ENCODE data around the gene PIP4K2A.

PIP4K2A gene

DNA sequence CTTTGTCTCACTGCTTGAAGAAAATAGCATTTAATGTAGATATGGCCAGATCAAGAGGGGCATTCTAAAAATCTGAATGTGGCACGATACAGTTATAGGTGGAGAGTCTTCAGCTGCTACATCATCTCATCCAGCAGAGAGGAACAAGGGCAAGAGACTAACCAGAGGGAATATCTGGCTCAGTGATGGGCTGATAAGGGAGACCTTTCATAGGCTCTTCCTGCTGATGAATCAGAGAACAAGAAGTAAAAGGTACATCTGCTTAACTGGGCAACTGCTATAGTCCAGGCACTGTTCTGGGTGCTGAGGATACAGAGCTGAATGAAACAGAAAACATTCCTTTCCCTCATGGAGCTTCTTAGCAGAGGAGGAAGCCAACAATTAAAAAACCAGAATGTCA lies 37.9 kb downstream of the PIP4K2A start:
- DNase-seq (ENCODE audit: extremely low read depth, insufficient read length): no peak
- H3K27me3 ChIP-seq (replicated peaks; ENCODE audit: control insufficient read depth, insufficient read depth, low read length): no peaks in the 10 kb centered on the region
- H3K4me3 ChIP-seq (replicated peaks; ENCODE audit: low read depth, low read length): no peak overlapping the region
- H3K36me3 ChIP-seq (ENCODE audit: control insufficient read depth, insufficient read depth, low read length): no peaks in the 10 kb centered on the region
- TF ChIP-seq, protein P1, sequence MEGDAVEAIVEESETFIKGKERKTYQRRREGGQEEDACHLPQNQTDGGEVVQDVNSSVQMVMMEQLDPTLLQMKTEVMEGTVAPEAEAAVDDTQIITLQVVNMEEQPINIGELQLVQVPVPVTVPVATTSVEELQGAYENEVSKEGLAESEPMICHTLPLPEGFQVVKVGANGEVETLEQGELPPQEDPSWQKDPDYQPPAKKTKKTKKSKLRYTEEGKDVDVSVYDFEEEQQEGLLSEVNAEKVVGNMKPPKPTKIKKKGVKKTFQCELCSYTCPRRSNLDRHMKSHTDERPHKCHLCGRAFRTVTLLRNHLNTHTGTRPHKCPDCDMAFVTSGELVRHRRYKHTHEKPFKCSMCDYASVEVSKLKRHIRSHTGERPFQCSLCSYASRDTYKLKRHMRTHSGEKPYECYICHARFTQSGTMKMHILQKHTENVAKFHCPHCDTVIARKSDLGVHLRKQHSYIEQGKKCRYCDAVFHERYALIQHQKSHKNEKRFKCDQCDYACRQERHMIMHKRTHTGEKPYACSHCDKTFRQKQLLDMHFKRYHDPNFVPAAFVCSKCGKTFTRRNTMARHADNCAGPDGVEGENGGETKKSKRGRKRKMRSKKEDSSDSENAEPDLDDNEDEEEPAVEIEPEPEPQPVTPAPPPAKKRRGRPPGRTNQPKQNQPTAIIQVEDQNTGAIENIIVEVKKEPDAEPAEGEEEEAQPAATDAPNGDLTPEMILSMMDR (IDR thresholded peaks at IDR 0.05; ENCODE audit: insufficient read depth, low read length, poor library complexity, severe bottlenecking): no peak

DNA sequence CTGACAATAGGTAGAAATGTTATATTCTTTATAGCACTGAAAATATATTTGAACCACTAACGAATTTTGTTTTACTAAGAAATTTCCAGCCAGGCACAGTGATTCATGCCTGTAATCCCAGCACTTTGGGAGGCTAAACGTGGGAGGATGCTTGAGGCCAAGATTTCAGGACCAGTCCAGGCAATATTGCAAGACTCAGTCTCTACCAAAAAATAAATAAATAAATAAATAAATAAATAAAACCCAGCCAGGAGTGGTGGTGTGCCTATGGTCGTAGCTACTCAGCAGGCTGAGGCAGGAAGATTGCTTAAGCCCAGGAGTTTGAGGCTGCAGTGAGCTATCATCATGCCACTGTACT lies 39.8 kb downstream of the PIP4K2A start:
- H3K4me3 ChIP-seq (replicated peaks; ENCODE audit: low read depth, low read length): no peak overlapping the region
- H3K27me3 ChIP-seq (replicated peaks; ENCODE audit: control insufficient read depth, insufficient read depth, low read length): no peaks in the 10 kb centered on the region
- no peaks in the 10 kb centered on the region for H3K36me3 ChIP-seq (ENCODE audit: control insufficient read depth, insufficient read depth, low read length)
- no peak for DNase-seq (ENCODE audit: extremely low read depth, insufficient read length)
- TF ChIP-seq, protein P1 (IDR thresholded peaks at IDR 0.05; ENCODE audit: insufficient read depth, low read length, poor library complexity, severe bottlenecking): no peak

DNA sequence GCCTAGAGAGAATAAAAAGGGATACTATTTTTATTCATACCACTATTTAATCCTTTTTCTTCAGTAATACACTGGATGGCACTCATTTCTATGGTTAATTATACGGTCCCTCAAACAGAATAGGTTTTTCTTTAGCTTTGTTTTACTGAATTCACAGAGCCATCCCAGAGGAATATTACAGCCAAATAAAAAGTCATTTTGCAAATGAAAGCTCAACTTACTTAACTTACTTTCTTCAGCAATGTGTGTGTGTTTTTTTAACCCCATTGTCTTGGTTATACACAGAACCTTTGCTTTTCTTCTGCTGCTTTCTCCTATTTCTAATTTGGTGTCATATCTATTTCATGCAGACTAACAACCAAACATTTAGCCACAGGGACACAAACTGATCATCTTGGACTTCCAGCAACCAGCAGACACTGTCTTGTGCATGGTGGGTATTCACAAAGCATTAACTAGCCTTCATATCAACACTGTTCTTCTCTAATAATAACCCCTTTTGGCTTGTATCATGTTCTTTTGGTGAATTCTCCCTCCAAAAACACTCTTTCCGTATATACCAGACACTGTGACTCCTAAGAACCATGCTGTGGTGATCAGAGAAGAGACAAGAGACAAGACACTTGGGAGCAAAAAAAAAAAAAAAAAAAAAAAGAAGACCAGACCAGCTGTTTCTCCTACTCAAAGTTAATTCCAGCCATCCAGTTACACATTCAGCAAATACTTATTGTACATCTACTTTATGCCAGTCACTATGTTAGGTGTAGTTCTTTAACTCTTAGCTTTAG lies 40.4 kb downstream of the PIP4K2A start:
- H3K36me3 ChIP-seq (ENCODE audit: control insufficient read depth, insufficient read depth, low read length): no peaks in the 10 kb centered on the region
- H3K27me3 ChIP-seq (replicated peaks; ENCODE audit: control insufficient read depth, insufficient read depth, low read length): no peaks in the 10 kb centered on the region
- no peak for DNase-seq (ENCODE audit: extremely low read depth, insufficient read length)
- H3K4me3 ChIP-seq (replicated peaks; ENCODE audit: low read depth, low read length): no peak overlapping the region
- TF ChIP-seq, protein P1 (IDR thresholded peaks at IDR 0.05; ENCODE audit: insufficient read depth, low read length, poor library complexity, severe bottlenecking): no peak

DNA sequence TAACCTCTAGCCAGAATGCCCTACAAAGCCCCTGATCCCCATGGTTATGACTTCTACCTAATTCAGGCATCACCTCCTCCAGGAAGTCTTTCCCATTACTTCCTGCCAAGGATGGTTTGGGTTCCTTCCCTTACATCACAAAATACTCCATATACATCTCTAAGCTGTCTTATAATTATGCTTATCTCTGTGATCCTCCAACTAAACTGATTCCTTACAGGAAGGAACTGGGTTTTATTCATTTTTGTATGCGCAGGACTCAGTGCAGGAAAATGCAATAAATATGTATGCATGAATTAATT lies 41.3 kb downstream of the PIP4K2A start:
- no peak for DNase-seq (ENCODE audit: extremely low read depth, insufficient read length)
- no peaks in the 10 kb centered on the region for H3K36me3 ChIP-seq (ENCODE audit: control insufficient read depth, insufficient read depth, low read length)
- TF ChIP-seq, protein P1 (IDR thresholded peaks at IDR 0.05; ENCODE audit: insufficient read depth, low read length, poor library complexity, severe bottlenecking): no peak

DNA sequence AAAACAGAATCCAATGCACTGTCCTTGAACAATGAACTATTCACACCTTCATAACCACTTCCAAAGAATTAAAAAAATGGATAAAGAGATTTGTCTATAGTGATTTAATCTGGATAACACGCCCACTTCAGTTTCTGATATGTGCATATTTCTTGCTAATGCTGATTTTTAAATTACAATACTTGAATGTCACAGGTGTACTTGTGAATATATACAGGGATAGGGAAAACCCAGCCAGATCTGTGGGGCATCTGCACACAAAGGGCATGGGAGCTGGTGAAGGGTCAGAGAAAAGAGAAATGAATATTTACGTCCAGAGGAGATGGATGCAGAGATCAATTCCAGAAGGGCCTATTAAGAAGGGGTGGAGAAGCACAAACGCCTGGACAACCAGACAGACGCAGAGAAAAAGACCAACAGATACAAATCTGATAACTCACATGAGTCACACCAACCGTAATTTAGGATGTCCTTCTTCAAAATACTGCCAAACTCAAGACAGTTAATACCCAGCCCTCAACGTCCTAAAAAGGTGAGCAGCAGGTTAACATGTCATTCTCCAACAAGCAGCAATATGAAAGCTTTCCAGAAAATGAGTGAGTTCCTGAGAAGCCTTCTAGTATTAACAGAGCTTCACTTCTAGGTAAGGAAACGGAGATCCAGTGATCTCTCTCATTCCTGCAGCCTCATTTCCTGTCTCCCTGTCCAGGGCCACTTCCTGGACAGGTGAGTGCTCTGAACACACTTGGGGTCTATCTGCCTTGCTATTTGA lies 41.9 kb downstream of the PIP4K2A start:
- TF ChIP-seq, protein P1 (IDR thresholded peaks at IDR 0.05; ENCODE audit: insufficient read depth, low read length, poor library complexity, severe bottlenecking): no peak
- DNase-seq (ENCODE audit: extremely low read depth, insufficient read length): no peak
- H3K27me3 ChIP-seq (replicated peaks; ENCODE audit: control insufficient read depth, insufficient read depth, low read length): no peaks in the 10 kb centered on the region
- no peak overlapping the region for H3K4me3 ChIP-seq (replicated peaks; ENCODE audit: low read depth, low read length)
- H3K36me3 ChIP-seq (ENCODE audit: control insufficient read depth, insufficient read depth, low read length): no peaks in the 10 kb centered on the region

More for the DNA sequence above, 41.3 kb downstream of the PIP4K2A start:
- no peak overlapping the region for H3K4me3 ChIP-seq (replicated peaks; ENCODE audit: low read depth, low read length)
- no peaks in the 10 kb centered on the region for H3K27me3 ChIP-seq (replicated peaks; ENCODE audit: control insufficient read depth, insufficient read depth, low read length)
